Upper lobe of right lung (tissue), 1 donor: Measurements from ENCODE around the gene UCKL1. TPM values are rescaled to one million over a fixed set of nuclear protein-coding genes. Genes with fewer than 3 reads are reported as not detected.
A peak's percentile ranks its signal among the peaks of the same experiment; 100 is the strongest.

ENCODE experiments used
- ATAC-seq: fragments of 200-7000 bp; cut with Tn5 transposase; one replicate; pipeline ENCODE4 v1.9.1; 2020; ENCODE audit warnings: mild to moderate bottlenecking, moderate library complexity
- DNase-seq: peaks from one replicate; pipeline ENCODE4 v3.0.0-alpha.2; 2020
- H3K27ac ChIP-seq: fragments of 200-600 bp; one replicate; pipeline ENCODE4 v1.8.0; 2022
- H3K27me3 ChIP-seq: fragments of 200-600 bp; one replicate; pipeline ENCODE4 v1.8.0; 2022; ENCODE audit warnings: mild to moderate bottlenecking
- H3K36me3 ChIP-seq: fragments of 200-600 bp; one replicate; pipeline ENCODE4 v1.8.0; 2022
- H3K4me1 ChIP-seq: fragments of 200-600 bp; one replicate; pipeline ENCODE4 v1.8.0; 2022
- H3K4me3 ChIP-seq: fragments of 200-600 bp; one replicate; pipeline ENCODE4 v1.8.0; 2022; ENCODE audit warnings: mild to moderate bottlenecking
- H3K9me3 ChIP-seq: fragments of 200-600 bp; one replicate; pipeline ENCODE4 v1.8.0; 2022
- CTCF ChIP-seq: fragments of 200-600 bp; IDR thresholded peaks from one replicate; pipeline ENCODE4 v1.8.0; 2022; ENCODE audit warnings: antibody characterized with exemption
- intact Hi-C: fragments of 100-400 bp; cut with DNase I; formaldehyde crosslinking; loops from one replicate; pipeline ENCODE4 v1.11.0; 2022
- long read RNA-seq: library from polyadenylated mRNA; unstranded; transcript quantifications from one replicate; pipeline ENCODE4 v2.0.0, GENCODE V29; 2021
- total RNA-seq: library from RNA; stranded (reverse); fragmentation: NEBNext Ultra II Directional; extraction: Animal tissue kit (Norgen Biotek cat#: 25700); gene quantifications from one replicate; pipeline ENCODE4 v1.2.1, GENCODE V29; 2021
- donor health status: DM: no; HTN: yes; CAD: no; lungs with severe emphysema.

Gene UCKL1
- 38.9 TPM for total RNA-seq
- long read RNA-seq, partial matches to known transcripts, result 45 of 106 reads
- long read RNA-seq, other reads (novel, unspliced or antisense), result 61 of 106 reads

DNA sequence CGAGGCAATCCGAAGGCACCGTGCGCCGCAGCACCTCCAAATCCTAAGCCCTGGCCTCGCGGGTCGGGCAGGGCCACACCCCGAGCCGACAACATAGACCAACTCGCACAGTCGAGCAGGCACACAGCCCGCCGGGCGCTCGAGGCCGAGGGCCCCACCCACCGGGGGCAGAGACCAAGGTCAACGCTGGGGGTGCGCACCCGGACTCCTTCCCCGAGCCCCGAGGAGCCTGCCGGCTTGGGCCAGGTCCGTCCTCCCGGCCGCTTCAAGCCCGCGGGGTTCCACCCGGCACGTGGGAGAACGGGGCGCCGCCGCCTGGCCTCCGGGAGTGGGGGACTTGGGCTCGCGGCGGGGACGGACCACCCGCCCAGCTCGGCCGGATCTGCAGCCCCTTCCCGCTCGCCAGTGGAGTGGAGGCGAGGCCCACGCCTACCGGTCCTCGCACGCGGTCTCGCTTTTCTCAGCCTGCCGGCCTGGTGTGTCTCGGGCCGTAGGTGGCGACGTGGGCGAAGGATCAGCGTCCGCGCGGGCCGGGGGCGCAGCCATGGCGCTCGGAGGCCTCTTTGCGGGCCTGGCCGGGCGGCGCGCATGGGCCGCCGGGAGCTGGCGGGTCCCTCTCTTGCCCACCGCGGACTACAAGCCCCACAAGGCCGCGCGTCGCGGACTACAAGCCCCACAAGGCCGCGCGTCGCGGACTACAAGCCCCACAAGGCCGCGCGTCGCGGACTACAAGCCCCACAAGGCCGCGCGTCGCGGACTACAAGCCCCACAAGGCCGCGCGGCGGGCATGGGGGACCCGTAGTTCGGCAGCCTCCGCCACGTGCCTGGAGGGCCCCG, at the start of gene UCKL1:
Gene UCKL1 (minus strand): TSS at position 590 of the 837 bp plus-strand sequence. CDS start 44 bp downstream, at position 546.
- Histone ChIP-seq H3K4me3 (peak within 1 kb of the TSS; percentile 94), H3K9me3 (no peaks in the 10 kb centered on the region), H3K27ac (peak within 1 kb of the TSS; percentile 92), H3K36me3 (peaks cover 2% of the 10 kb centered on the region), H3K27me3 (no peaks in the 10 kb centered on the region), H3K4me1 (peaks cover 54% of the 10 kb centered on the region)
- peak; percentile 87 for ATAC-seq
- intact Hi-C loops, result no loop called here
- no peak for TF ChIP-seq CTCF
- DNase-seq, result peak; percentile 96

DNA sequence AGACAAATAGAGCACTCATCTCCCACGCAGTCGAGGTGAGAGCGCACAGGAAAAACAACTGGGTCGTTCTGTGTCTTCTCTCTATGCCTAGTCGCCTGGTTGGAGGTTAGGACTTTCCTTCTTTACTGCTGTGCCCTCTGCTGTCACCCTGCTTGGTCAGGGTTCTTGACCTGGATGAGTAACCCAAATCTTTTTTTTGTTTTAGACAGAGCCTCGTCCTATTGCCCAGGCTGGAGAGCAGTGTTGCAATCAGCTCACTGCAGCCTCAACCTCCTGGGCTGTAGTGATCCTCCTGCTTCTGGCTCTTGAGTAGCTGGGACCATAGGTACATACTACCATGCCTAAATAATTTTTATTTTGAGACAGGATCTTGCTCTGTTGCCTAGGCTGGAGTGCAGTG, 49.2 kb upstream of the UCKL1 start:
- Histone ChIP-seq H3K4me1 (peaks cover 4% of the 10 kb centered on the region), H3K27ac (no peak overlapping the region), H3K36me3 (peaks cover 91% of the 10 kb centered on the region), H3K4me3 (no peak overlapping the region), H3K9me3 (no peaks in the 10 kb centered on the region), H3K27me3 (no peaks in the 10 kb centered on the region)
- ATAC-seq (no peak), DNase-seq (no peak)
- no peak for TF ChIP-seq CTCF
- intact Hi-C loops, result no loop called here

GRCh38 chr20:64003960-64004725, 47.9 kb upstream of the UCKL1 start:
- H3K27me3 ChIP-seq, result no peaks in the 10 kb centered on the region
- no peaks in the 10 kb centered on the region for H3K9me3 ChIP-seq
- intact Hi-C loops, result no loop called here
- H3K4me3 ChIP-seq, result no peak overlapping the region
- peaks cover 4% of the 10 kb centered on the region for H3K4me1 ChIP-seq
- DNase-seq, result no peak
- peaks cover 91% of the 10 kb centered on the region for H3K36me3 ChIP-seq
- peak; percentile 17 for ATAC-seq
- TF ChIP-seq CTCF, result no peak
- H3K27ac ChIP-seq, result no peak overlapping the region

GRCh38 chr20:64001607-64002011, 45.4 kb upstream of the UCKL1 start:
- peaks cover 96% of the 10 kb centered on the region for H3K36me3 ChIP-seq
- H3K27ac ChIP-seq, result no peak overlapping the region
- intact Hi-C loops, result no loop called here
- H3K27me3 ChIP-seq, result no peaks in the 10 kb centered on the region
- no peak for TF ChIP-seq CTCF
- no peak overlapping the region for H3K4me3 ChIP-seq
- ATAC-seq, result no peak
- H3K4me1 ChIP-seq, result peaks cover 4% of the 10 kb centered on the region
- no peaks in the 10 kb centered on the region for H3K9me3 ChIP-seq
- DNase-seq, result no peak

GRCh38 chr20:64000906-64001305, 44.7 kb upstream of the UCKL1 start:
- no peak for TF ChIP-seq CTCF
- no peak for DNase-seq
- Histone ChIP-seq H3K27me3 (no peaks in the 10 kb centered on the region), H3K36me3 (peaks cover 97% of the 10 kb centered on the region), H3K4me1 (peaks cover 4% of the 10 kb centered on the region), H3K27ac (no peak overlapping the region), H3K4me3 (no peak overlapping the region), H3K9me3 (no peaks in the 10 kb centered on the region)
- intact Hi-C loops, result no loop called here
- no peak for ATAC-seq
